ENCODE measurements around the gene GRIN3B.

- TF ChIP-seq EZH2 (IDR thresholded peaks at IDR 0.05), result no peak
- TF ChIP-seq POLR2AphosphoS5 (IDR thresholded peaks at IDR 0.05; ENCODE audit: borderline replicate concordance, low read depth, low read length), result no peak
- TF ChIP-seq FOXP2 (optimal IDR thresholded peaks at IDR 0.05; ENCODE audit: control extremely low read depth, extremely low read length, insufficient read depth), result no peak
These were observed 36.1 kb upstream of the GRIN3B start for GRCh38 chr19:964116-964520.

Data from SK-N-MC (cell line).